Upper lobe of left lung (tissue), 6 donors: ENCODE measurements around the gene DMGDH. TPM values are rescaled to one million over a fixed set of nuclear protein-coding genes. Genes with fewer than 3 reads are reported as not detected.
A peak's percentile ranks its signal among the peaks of the same experiment; 100 is the strongest.

Experiments
- ATAC-seq, 2 donors: fragments of 200-7000 bp; cut with Tn5 transposase; one replicate each; pipeline ENCODE4 v1.9.1; 2022; ENCODE audit warnings: mild to moderate bottlenecking in 2 of 2, moderate library complexity in 2 of 2; ENCODE audit not compliant: low FRiP score in 2 of 2
- DNase-seq, 2 donors: peaks; one replicate each; pipeline ENCODE4 v3.0.0-alpha.2; 2019 to 2020
- H3K27ac ChIP-seq, 4 donors: fragments of 200-600 bp; sonication (generic); one replicate each; pipeline ENCODE4 v1.5.1; 2016 to 2019
- H3K27me3 ChIP-seq, 4 donors: fragments of 200-600 bp; sonication (generic); one replicate each; pipeline ENCODE4 v1.5.1; 2017 to 2019
- H3K36me3 ChIP-seq, 4 donors: fragments of 200-600 bp; sonication (generic); one replicate each; pipeline ENCODE4 v1.5.1; 2016 to 2019
- H3K4me1 ChIP-seq, 4 donors: fragments of 200-600 bp; sonication (generic); one replicate each; pipeline ENCODE4 v1.5.1; 2018 to 2019
- H3K4me3 ChIP-seq, 4 donors: fragments of 200-600 bp; sonication (generic); one replicate each; pipeline ENCODE4 v1.5.1; 2017 to 2019; ENCODE audit warnings: mild to moderate bottlenecking in 2 of 4, moderate library complexity in 1 of 4
- H3K9me3 ChIP-seq, 4 donors: fragments of 200-600 bp; sonication (generic); one replicate each; pipeline ENCODE4 v1.5.1; 2018 to 2019
- EP300 ChIP-seq, 4 donors: sonication (generic); formaldehyde crosslinking; IDR thresholded peaks; one replicate each; pipeline ENCODE4 v1.5.1; 2017; ENCODE audit warnings: antibody characterized with exemption in 4 of 4, control low read depth in 2 of 4
- POLR2A ChIP-seq, 4 donors: fragments of 450-650 bp; IDR thresholded peaks; one replicate each; pipeline ENCODE4 v1.5.1; 2016 to 2017; ENCODE audit warnings: antibody characterized with exemption in 4 of 4, mild to moderate bottlenecking in 2 of 4
- POLR2AphosphoS5 ChIP-seq, 2 donors: sonication (generic); formaldehyde crosslinking; IDR thresholded peaks; one replicate each; pipeline ENCODE4 v1.5.1; 2017; ENCODE audit warnings: antibody characterized with exemption in 2 of 2
- WGBS, 2 donors: methylation state at CpG; one replicate each; pipeline ENCODE4 v1.1.5; 2017 to 2018; 5-methylcytosine and 5-hydroxymethylcytosine counted together
- total RNA-seq, 6 donors: library from RNA; depleted of rRNA in 4 of 6; stranded (reverse); fragments of >200 nt in 4 of 6; gene quantifications; one replicate each; pipeline versions ENCODE4 v1.1.0 to v1.2.1, GENCODE V29; 2016 to 2021
- TF ChIP-seq, protein P1 (sequence below), 6 experiments: fragments of 450-650 bp in 4 of 6; fragments of 200-600 bp in 2 of 6; sonication (generic) in 2 of 6; IDR thresholded peaks; one replicate each; pipeline ENCODE4 v1.5.1; 2016 to 2019; ENCODE audit warnings: antibody characterized with exemption in 6 of 6
- donor health status: DM: no; HTN: no; CAD: no; lungs with moderate emphysema.
- donor health status: DM: no; HTN: yes; CAD: no; lungs with severe emphysema.

DMGDH gene
- total RNA-seq, 6 donors from 2014 or later = 0.46 to 1.3 (median 1.1) TPM

DNA sequence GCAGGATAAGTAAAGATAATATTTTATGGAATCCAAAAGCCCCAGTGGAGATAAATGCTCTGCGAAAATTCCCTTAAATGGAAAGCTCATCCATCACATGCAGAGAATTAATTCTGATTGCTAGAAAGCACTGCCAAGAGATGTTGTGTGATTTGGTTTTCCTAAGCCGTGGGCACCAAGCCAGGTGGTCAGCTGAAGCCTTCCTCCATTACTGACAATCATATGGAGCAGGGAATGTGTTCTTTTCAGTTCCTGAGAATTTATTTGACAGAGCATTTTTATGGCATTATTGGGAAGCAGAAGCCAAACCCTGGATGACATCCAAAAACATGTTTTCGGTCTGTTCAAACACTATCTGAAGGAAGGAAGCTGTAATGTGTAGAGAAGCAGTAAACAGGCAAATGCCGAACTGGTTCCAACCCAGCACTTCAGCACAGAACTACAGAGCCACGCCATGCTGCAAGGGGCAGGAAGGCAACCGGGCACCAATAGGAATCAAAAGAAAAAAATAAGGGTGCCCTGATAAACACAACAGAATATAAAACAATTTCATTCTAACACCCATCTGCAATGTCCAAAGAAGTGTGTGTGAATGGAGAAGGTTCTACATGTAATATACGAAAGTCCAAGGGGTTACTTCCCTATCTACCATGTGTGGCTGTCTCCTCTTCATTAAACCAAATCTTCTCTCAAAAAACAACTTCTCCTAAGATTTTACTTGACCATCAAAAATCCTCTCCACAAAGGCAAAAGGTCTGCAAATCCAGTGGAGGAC, 96.6 kb downstream of the DMGDH start:
- DNase-seq = no peak

GRCh38 chr5:78971998-78972397, 97.5 kb downstream of the DMGDH start:
- no peak for TF ChIP-seq POLR2AphosphoS5 (IDR thresholded peaks at IDR 0.05)
- TF ChIP-seq POLR2A (IDR thresholded peaks at IDR 0.05) = no peak
- TF ChIP-seq, protein P1, sequence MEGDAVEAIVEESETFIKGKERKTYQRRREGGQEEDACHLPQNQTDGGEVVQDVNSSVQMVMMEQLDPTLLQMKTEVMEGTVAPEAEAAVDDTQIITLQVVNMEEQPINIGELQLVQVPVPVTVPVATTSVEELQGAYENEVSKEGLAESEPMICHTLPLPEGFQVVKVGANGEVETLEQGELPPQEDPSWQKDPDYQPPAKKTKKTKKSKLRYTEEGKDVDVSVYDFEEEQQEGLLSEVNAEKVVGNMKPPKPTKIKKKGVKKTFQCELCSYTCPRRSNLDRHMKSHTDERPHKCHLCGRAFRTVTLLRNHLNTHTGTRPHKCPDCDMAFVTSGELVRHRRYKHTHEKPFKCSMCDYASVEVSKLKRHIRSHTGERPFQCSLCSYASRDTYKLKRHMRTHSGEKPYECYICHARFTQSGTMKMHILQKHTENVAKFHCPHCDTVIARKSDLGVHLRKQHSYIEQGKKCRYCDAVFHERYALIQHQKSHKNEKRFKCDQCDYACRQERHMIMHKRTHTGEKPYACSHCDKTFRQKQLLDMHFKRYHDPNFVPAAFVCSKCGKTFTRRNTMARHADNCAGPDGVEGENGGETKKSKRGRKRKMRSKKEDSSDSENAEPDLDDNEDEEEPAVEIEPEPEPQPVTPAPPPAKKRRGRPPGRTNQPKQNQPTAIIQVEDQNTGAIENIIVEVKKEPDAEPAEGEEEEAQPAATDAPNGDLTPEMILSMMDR (IDR thresholded peaks at IDR 0.05) = no peak
- no peak for TF ChIP-seq EP300 (IDR thresholded peaks at IDR 0.05)
- Histone ChIP-seq H3K4me1 (peaks cover 10 to 23% (median 18%) of the 10 kb centered on the region in 4 donors), H3K36me3 (no peaks in the 10 kb centered on the region), H3K9me3 (no peaks in the 10 kb centered on the region), H3K27me3 (no peaks in the 10 kb centered on the region), H3K27ac (no peak overlapping the region), H3K4me3 (no peak overlapping the region)
- DNase-seq (no peak), ATAC-seq (no peak)
- 93 to 96% methylated on average over 2 of the region's 2 CpGs for WGBS, 2 donors

More for the DNA sequence above, 96.6 kb downstream of the DMGDH start:
- H3K4me3 ChIP-seq = peak overlapping the region in 1 of 4 donors; percentile 6
- no peak overlapping the region for H3K27ac ChIP-seq
- no peaks in the 10 kb centered on the region for H3K9me3 ChIP-seq
- no peaks in the 10 kb centered on the region for H3K36me3 ChIP-seq
- TF ChIP-seq, protein P1 (IDR thresholded peaks at IDR 0.05) = no peak
- WGBS, 2 donors = 23 to 24% methylated on average over 7 of the region's 7 CpGs
- H3K4me1 ChIP-seq = peaks cover 10 to 23% (median 19%) of the 10 kb centered on the region in 4 donors
- peak in 1 of 2 donors; percentile 31 for ATAC-seq
- H3K27me3 ChIP-seq = no peaks in the 10 kb centered on the region

DNA sequence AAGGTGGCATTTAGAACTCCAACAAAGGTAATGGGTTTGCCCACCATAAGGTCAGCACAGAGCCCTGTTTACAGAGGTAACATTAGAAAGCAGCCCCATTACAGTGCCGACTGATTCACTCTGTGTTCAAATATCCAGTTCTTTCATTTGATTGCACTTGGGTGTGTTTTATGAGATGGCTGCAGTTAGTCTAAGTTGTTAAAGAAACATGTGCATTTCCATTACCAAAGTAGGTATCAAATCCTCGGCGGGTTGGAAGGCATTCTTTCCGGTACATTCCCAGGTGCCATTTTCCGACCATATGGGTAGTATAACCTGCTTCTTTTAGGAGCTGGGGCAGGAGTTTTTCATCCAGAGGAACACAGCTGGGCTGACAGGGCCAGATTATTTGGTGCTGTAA, 100.7 kb downstream of the DMGDH start:
- WGBS, 2 donors = 96 to 99% methylated on average over 5 of the region's 5 CpGs
- Histone ChIP-seq H3K27ac (no peak overlapping the region), H3K27me3 (no peaks in the 10 kb centered on the region), H3K4me3 (no peak overlapping the region), H3K4me1 (peaks cover 10 to 18% (median 13%) of the 10 kb centered on the region in 4 donors), H3K9me3 (no peaks in the 10 kb centered on the region), H3K36me3 (peaks cover 0 to 5% (median 1%) of the 10 kb centered on the region in 4 donors)
- TF ChIP-seq, protein P1 (IDR thresholded peaks at IDR 0.05) = no peak
- no peak for TF ChIP-seq POLR2AphosphoS5 (IDR thresholded peaks at IDR 0.05)
- no peak for TF ChIP-seq POLR2A (IDR thresholded peaks at IDR 0.05)
- no peak for TF ChIP-seq EP300 (IDR thresholded peaks at IDR 0.05)
- ATAC-seq (no peak), DNase-seq (no peak)

DNA sequence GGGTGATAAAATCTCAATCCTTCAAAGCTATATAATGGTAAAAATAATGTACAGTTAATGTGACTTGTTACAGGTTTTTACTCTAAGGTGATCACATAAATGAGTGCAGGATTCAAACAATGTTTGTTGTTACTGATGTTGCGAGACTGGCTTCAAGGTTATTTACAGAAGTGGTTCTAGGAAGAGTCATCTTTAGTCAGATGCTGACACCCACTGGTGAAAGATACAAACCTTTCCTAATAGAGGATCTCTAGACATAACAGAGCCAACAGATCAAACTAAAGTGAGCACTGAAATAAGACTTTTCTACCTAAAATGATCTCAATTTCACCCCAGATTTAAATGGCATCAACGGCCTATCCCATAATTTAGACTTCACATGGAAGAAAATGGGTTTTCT, 104.6 kb downstream of the DMGDH start:
- Histone ChIP-seq H3K4me3 (no peak overlapping the region), H3K36me3 (peaks cover 0 to 9% (median 1%) of the 10 kb centered on the region in 4 donors), H3K4me1 (no peaks in the 10 kb centered on the region), H3K27ac (no peak overlapping the region), H3K27me3 (no peaks in the 10 kb centered on the region), H3K9me3 (no peaks in the 10 kb centered on the region)
- no peak for TF ChIP-seq POLR2A (IDR thresholded peaks at IDR 0.05)
- TF ChIP-seq POLR2AphosphoS5 (IDR thresholded peaks at IDR 0.05) = no peak
- no peak for TF ChIP-seq EP300 (IDR thresholded peaks at IDR 0.05)
- TF ChIP-seq, protein P1 (IDR thresholded peaks at IDR 0.05) = peak in 3 of 6 experiments; percentile 22 to 54 (median 39)
- WGBS, 2 donors = 75 to 76% methylated on average over 2 of the region's 2 CpGs
- DNase-seq (no peak), ATAC-seq (peak in 1 of 2 donors; percentile 78)

DNA sequence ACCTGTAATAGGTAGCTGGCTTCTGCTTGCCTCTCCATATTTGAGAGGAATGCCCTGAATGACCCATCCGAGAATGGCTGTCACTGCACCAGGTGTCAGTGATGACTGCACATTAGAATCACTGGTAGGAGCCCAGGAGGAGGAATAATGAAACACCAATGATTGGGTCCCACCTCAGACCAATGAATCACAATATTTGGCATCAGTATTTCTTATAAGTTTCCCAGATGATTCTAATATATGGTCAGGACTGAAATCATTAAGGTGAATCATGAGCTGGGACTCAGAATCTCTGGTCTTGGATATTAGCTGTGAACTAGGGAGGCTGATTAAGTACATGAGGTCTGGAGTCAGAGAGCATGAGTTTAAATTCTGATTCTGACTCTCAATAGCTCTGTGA, 107.7 kb downstream of the DMGDH start:
- TF ChIP-seq, protein P1 (IDR thresholded peaks at IDR 0.05) = no peak
- TF ChIP-seq EP300 (IDR thresholded peaks at IDR 0.05) = no peak
- no peak for TF ChIP-seq POLR2A (IDR thresholded peaks at IDR 0.05)
- TF ChIP-seq POLR2AphosphoS5 (IDR thresholded peaks at IDR 0.05) = no peak
- no peak overlapping the region for H3K27ac ChIP-seq
- DNase-seq (no peak), ATAC-seq (no peak)
- no peaks in the 10 kb centered on the region for H3K27me3 ChIP-seq
- H3K4me1 ChIP-seq = no peaks in the 10 kb centered on the region
- 93 to 100% methylated on average over 1 of the region's 1 CpG for whole genome bisulfite sequencing, 2 donors
- no peaks in the 10 kb centered on the region for H3K9me3 ChIP-seq
- H3K4me3 ChIP-seq = no peak overlapping the region
- peaks cover 0 to 9% (median 1%) of the 10 kb centered on the region in 4 donors for H3K36me3 ChIP-seq
